CD14-positive monocyte (primary cell): ENCODE data around the gene FUT8. TPM values are rescaled to one million over a fixed set of nuclear protein-coding genes. Genes with fewer than 3 reads are reported as not detected.

Source experiments
- DNase-seq, 3 donors: peaks; one replicate each; pipeline ENCODE4 v3.0.0-alpha.2; 2011 to 2022
- H2AFZ ChIP-seq: 2 replicates; pipeline ENCODE4 v1.6.0; 2012; ENCODE audit warnings: mild to moderate bottlenecking, low read depth, low read length, inconsistent platforms; ENCODE audit not compliant: insufficient read depth, poor library complexity, severe bottlenecking
- H3K27ac ChIP-seq, 2 donors: 1 replicate in 1 of 2; 2 replicates in 1 of 2; pipeline ENCODE4 v1.5.1; 2012 to 2013; ENCODE audit warnings: low read length in 2 of 2, control low read depth in 1 of 2, inconsistent platforms in 1 of 2, low read depth in 1 of 2, mild to moderate bottlenecking in 1 of 2
- H3K27me3 ChIP-seq, 2 donors: one replicate each; pipeline versions ENCODE4 v1.6.0 to v1.6.1; 2011 to 2013; ENCODE audit warnings: low read length in 2 of 2; ENCODE audit not compliant: control insufficient read depth in 2 of 2, insufficient read depth in 2 of 2
- H3K36me3 ChIP-seq, 2 donors: replicated peaks in 1 of 2; 1 replicate in 1 of 2; 2 replicates in 1 of 2; pipeline versions ENCODE4 v1.5.1 to v1.6.1; 2012 to 2013; ENCODE audit warnings: low read length in 2 of 2, control low read depth in 1 of 2, inconsistent platforms in 1 of 2, mild to moderate bottlenecking in 1 of 2; ENCODE audit not compliant: insufficient read depth in 2 of 2, control insufficient read depth in 1 of 2
- H3K4me1 ChIP-seq, 2 donors: 1 replicate in 1 of 2; 2 replicates in 1 of 2; pipeline versions ENCODE4 v1.5.1 to v1.6.1; 2012 to 2013; ENCODE audit warnings: low read length in 2 of 2, control low read depth in 1 of 2, inconsistent platforms in 1 of 2, mild to moderate bottlenecking in 1 of 2, moderate library complexity in 1 of 2; ENCODE audit not compliant: insufficient read depth in 2 of 2, control insufficient read depth in 1 of 2
- H3K4me2 ChIP-seq: replicated peaks from 2 replicates; pipeline ENCODE3; 2012; ENCODE audit warnings: low read length, moderate library complexity, mild to moderate bottlenecking; ENCODE audit not compliant: poor library complexity, severe bottlenecking; ENCODE audit errors: extremely low read depth
- H3K4me3 ChIP-seq, 3 experiments: fragments of 200-600 bp in 1 of 3; sonication (generic) in 1 of 3; replicated peaks in 1 of 3; 1 replicate in 2 of 3; 2 replicates in 1 of 3; pipeline ENCODE4 v1.5.1; 2011 to 2013; ENCODE audit warnings: low read length in 3 of 3, mild to moderate bottlenecking in 3 of 3, control low read depth in 2 of 3, low read depth in 2 of 3, inconsistent platforms in 1 of 3, moderate library complexity in 1 of 3
- H3K79me2 ChIP-seq: 2 replicates; pipeline ENCODE4 v1.6.0; 2012; ENCODE audit warnings: mild to moderate bottlenecking, control low read depth, inconsistent platforms, low read length, moderate library complexity; ENCODE audit not compliant: insufficient read depth
- H3K9ac ChIP-seq: 2 replicates; pipeline ENCODE4 v1.6.0; 2017; ENCODE audit warnings: low read length, mild to moderate bottlenecking; ENCODE audit not compliant: insufficient read depth, poor library complexity, severe bottlenecking
- H3K9me3 ChIP-seq, 2 donors: replicated peaks in 1 of 2; 1 replicate in 1 of 2; 2 replicates in 1 of 2; pipeline versions ENCODE4 v1.5.1 to v1.6.1; 2012 to 2013; ENCODE audit warnings: low read length in 2 of 2, control low read depth in 1 of 2; ENCODE audit not compliant: control insufficient read depth in 1 of 2, insufficient read depth in 1 of 2
- H4K20me1 ChIP-seq: 2 replicates; pipeline ENCODE4 v1.6.0; 2012; ENCODE audit warnings: mild to moderate bottlenecking, low read length, control low read depth, moderate library complexity; ENCODE audit not compliant: insufficient read depth
- H3K27ac Mint-ChIP-seq, 7 donors: one replicate each; pipeline ENCODE4 v1.8.0; 2020; ENCODE audit warnings: mild to moderate bottlenecking in 7 of 7, mixed read lengths in 7 of 7, moderate library complexity in 6 of 7, inconsistent platforms in 2 of 7
- H3K27me3 Mint-ChIP-seq, 3 donors: one replicate each; pipeline ENCODE4 v1.8.0; 2021 to 2022; ENCODE audit warnings: low read depth in 3 of 3, mild to moderate bottlenecking in 3 of 3, mixed read lengths in 3 of 3, moderate library complexity in 3 of 3, inconsistent platforms in 1 of 3
- H3K36me3 Mint-ChIP-seq, 2 donors: one replicate each; pipeline ENCODE4 v1.8.0; 2020; ENCODE audit warnings: mixed read lengths in 2 of 2, inconsistent platforms in 1 of 2, mild to moderate bottlenecking in 1 of 2
- H3K4me1 Mint-ChIP-seq: one replicate; pipeline ENCODE4 v1.8.0; 2020; ENCODE audit warnings: mild to moderate bottlenecking, mixed read lengths
- H3K4me3 Mint-ChIP-seq, 2 donors: one replicate each; pipeline ENCODE4 v1.8.0; 2020; ENCODE audit warnings: mild to moderate bottlenecking in 2 of 2, mixed read lengths in 2 of 2, moderate library complexity in 1 of 2
- H3K9me3 Mint-ChIP-seq, 7 donors: one replicate each; pipeline ENCODE4 v1.8.0; 2020 to 2022; ENCODE audit warnings: mixed read lengths in 7 of 7, mild to moderate bottlenecking in 6 of 7, moderate library complexity in 6 of 7, inconsistent platforms in 2 of 7
- WGBS: methylation state at CpG from one replicate; pipeline ENCODE4 v1.1.5; 2013; ENCODE audit warnings: missing lambda C conversion rate; ENCODE audit not compliant: insufficient coverage; 5-methylcytosine and 5-hydroxymethylcytosine counted together
- intact Hi-C, 2 donors: fragments of 100-400 bp; cut with micrococcal nuclease; formaldehyde crosslinking; loops; one replicate each; pipeline versions ENCODE4 v1.15.0 to v1.15.1; 2023
- polyA plus RNA-seq, 3 donors: library from polyadenylated mRNA; depleted of rRNA in 1 of 3; unstranded in 2 of 3; stranded (reverse) in 1 of 3; fragments of 300-500 nt in 2 of 3; fragments of >200 nt in 1 of 3; fragmentation: Illumina TruSeq in 2 of 3; gene quantifications; 1 replicate in 2 of 3; 2 replicates in 1 of 3; pipeline ENCODE4 v1.2.3, GENCODE V29; 2012 to 2021
- TF ChIP-seq, protein P1 (sequence below): fragments of 200-600 bp; IDR thresholded peaks from one replicate; pipeline ENCODE4 v1.8.0; 2022; ENCODE audit warnings: antibody characterized with exemption, mild to moderate bottlenecking

The FUT8 gene
- polyA plus RNA-seq, 3 donors, result 1.6 to 5.1 (median 5.0) TPM

DNA sequence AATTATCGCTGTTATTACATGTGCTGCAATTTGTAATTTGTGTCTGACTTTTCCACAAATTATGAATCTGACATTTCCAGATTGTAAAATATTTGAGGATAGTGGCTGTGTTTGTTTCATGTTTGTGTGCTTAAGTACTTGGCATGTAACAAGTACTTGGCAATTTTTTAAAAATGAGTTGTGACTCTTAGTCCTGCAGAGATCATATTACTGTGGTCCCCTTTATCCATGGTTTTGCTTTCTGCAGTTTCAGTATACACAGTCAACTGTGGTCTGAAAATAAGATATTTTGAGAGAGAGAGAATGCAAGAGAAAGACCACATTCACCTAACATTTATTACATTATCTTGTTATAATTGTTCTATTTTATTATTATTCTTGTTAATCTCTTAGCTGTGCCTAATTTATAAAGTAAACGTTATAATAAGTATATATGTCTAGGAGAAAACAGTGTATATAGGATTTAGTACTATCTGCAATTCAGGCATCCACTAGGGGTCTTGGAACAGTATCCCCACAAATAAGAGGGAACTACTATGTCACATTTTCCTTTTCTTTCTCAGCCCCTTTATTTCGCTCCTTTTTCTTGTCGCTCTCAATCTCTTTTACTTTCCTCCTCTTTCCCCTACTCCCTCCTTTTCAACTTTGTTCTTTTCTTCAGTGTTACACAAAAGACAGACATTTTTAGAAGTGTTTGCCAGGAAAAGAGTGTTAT, 176.1 kb downstream of the FUT8 start:
- no peak for DNase-seq
- whole genome bisulfite sequencing, result no CpG with 5 or more reads among the region's 4 CpGs
- no peaks in the 10 kb centered on the region for H3K9me3 ChIP-seq
- H3K4me1 ChIP-seq, result no peaks in the 10 kb centered on the region
- no peak overlapping the region for H3K9ac ChIP-seq
- no peak overlapping the region for H2AFZ ChIP-seq
- Mint-ChIP-seq H3K27ac (no peak overlapping the region), H3K4me3 (no peak overlapping the region), H3K9me3 (peaks cover 0 to 4% (median 0%) of the 10 kb centered on the region in 7 donors), H3K36me3 (no peaks in the 10 kb centered on the region), H3K4me1 (no peaks in the 10 kb centered on the region), H3K27me3 (no peaks in the 10 kb centered on the region)
- intact Hi-C loops, result no loop called here
- no peaks in the 10 kb centered on the region for H3K27me3 ChIP-seq
- H3K4me2 ChIP-seq, result no peak overlapping the region
- H4K20me1 ChIP-seq, result no peaks in the 10 kb centered on the region
- TF ChIP-seq, protein P1, sequence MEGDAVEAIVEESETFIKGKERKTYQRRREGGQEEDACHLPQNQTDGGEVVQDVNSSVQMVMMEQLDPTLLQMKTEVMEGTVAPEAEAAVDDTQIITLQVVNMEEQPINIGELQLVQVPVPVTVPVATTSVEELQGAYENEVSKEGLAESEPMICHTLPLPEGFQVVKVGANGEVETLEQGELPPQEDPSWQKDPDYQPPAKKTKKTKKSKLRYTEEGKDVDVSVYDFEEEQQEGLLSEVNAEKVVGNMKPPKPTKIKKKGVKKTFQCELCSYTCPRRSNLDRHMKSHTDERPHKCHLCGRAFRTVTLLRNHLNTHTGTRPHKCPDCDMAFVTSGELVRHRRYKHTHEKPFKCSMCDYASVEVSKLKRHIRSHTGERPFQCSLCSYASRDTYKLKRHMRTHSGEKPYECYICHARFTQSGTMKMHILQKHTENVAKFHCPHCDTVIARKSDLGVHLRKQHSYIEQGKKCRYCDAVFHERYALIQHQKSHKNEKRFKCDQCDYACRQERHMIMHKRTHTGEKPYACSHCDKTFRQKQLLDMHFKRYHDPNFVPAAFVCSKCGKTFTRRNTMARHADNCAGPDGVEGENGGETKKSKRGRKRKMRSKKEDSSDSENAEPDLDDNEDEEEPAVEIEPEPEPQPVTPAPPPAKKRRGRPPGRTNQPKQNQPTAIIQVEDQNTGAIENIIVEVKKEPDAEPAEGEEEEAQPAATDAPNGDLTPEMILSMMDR, result no peak
- no peak overlapping the region for H3K27ac ChIP-seq
- H3K79me2 ChIP-seq, result no peaks in the 10 kb centered on the region
- no peak overlapping the region for H3K4me3 ChIP-seq
- H3K36me3 ChIP-seq, result no peaks in the 10 kb centered on the region

DNA sequence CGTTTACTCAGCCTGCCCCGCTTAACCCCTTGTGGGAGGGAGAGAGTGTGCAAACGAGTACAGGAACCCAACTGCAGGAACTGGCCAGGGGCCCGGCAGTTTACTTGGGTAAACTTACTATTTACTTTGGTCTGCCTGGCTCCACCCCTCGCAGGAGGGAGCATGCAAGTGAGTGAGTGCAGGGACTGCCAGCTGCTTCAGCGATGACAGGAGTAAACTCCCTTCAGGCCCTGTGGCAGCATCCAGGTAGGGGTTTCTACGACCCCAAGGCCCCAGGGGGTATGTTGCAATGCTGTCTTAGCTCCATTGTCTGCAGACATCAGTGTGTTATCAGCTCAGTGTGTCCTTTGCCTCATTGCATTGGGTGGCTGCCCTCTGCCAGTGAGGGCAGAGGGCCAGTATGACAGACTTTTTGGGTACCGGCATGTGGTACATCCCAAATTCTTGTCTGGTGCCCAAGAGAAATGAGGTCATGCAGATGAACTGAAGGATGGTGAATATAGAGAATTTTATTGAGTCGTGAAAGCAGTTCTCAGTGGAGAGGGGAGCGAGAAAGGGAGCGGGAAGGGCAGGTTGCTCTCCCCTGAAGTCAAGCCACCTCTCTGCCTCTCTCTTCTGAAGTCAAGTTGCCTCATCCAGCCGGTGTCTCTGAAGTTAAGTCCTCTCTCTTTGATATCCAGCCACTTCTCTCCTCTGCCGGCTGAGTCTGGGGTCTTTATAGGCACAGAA, 181.8 kb downstream of the FUT8 start:
- peaks cover 0 to 4% of the 10 kb centered on the region in 2 donors for H3K36me3 Mint-ChIP-seq
- Histone ChIP-seq H3K4me3 (no peak overlapping the region), H3K27me3 (no peaks in the 10 kb centered on the region), H3K4me1 (no peaks in the 10 kb centered on the region), H4K20me1 (no peaks in the 10 kb centered on the region), H3K36me3 (no peaks in the 10 kb centered on the region), H3K9ac (no peak overlapping the region), H2AFZ (no peak overlapping the region), H3K79me2 (no peaks in the 10 kb centered on the region), H3K27ac (no peak overlapping the region), H3K4me2 (no peak overlapping the region), H3K9me3 (peaks cover 0 to 13% of the 10 kb centered on the region in 2 donors)
- no peak overlapping the region for H3K4me3 Mint-ChIP-seq
- DNase-seq, result no peak
- WGBS, result 88% methylated on average over 8 of the region's 13 CpGs
- H3K27me3 Mint-ChIP-seq, result no peaks in the 10 kb centered on the region
- intact Hi-C loops, result no loop called here
- TF ChIP-seq, protein P1, result no peak
- peaks cover 0 to 13% (median 3%) of the 10 kb centered on the region in 7 donors for H3K9me3 Mint-ChIP-seq
- no peaks in the 10 kb centered on the region for H3K4me1 Mint-ChIP-seq
- no peak overlapping the region for H3K27ac Mint-ChIP-seq
